Measurements from ENCODE around the gene AZIN2. TPM values are rescaled to one million over a fixed set of nuclear protein-coding genes. Genes with fewer than 3 reads are reported as not detected.

AZIN2 gene
- total RNA-seq, 1 experiment from 2014 or later = 3.6 TPM

- Mint-ChIP-seq H3K9me3 (ENCODE audit: low read depth, unreplicated experiment) (no peaks in the 10 kb centered on the region), H3K4me3 (ENCODE audit: low read depth, unreplicated experiment) (no peak overlapping the region), H3K36me3 (ENCODE audit: insufficient read depth, unreplicated experiment) (peaks cover 7% of the 10 kb centered on the region), H3K27ac (ENCODE audit: unreplicated experiment) (no peak overlapping the region), H3K4me1 (ENCODE audit: low read depth, unreplicated experiment) (no peaks in the 10 kb centered on the region), H3K27me3 (ENCODE audit: unreplicated experiment) (peaks cover 8% of the 10 kb centered on the region)
- CTCF ChIA-PET = no interaction called here
- no TSS peak for BruUV-seq (replicated peaks)
- intact Hi-C loops (cut with micrococcal nuclease; ENCODE audit: unreplicated experiment) = no loop called here
- no peak for DNase-seq
- no peak for TF ChIP-seq CTCF (IDR thresholded peaks at IDR 0.05; ENCODE audit: unreplicated experiment)
Observed at GRCh38 chr1:33093004-33093403, 12.1 kb downstream of the AZIN2 start.

GRCh38 chr1:33094486-33094885 lies 13.5 kb downstream of the AZIN2 start:
- TF ChIP-seq CTCF (IDR thresholded peaks at IDR 0.05; ENCODE audit: unreplicated experiment) = no peak
- Mint-ChIP-seq H3K27ac (ENCODE audit: unreplicated experiment) (no peak overlapping the region), H3K4me3 (ENCODE audit: low read depth, unreplicated experiment) (no peak overlapping the region), H3K4me1 (ENCODE audit: low read depth, unreplicated experiment) (peaks cover 12% of the 10 kb centered on the region), H3K36me3 (ENCODE audit: insufficient read depth, unreplicated experiment) (peaks cover 12% of the 10 kb centered on the region), H3K9me3 (ENCODE audit: low read depth, unreplicated experiment) (no peaks in the 10 kb centered on the region), H3K27me3 (ENCODE audit: unreplicated experiment) (peaks cover 8% of the 10 kb centered on the region)
- BruUV-seq (replicated peaks) = no TSS peak
- DNase-seq = no peak
- CTCF ChIA-PET = no interaction called here
- intact Hi-C loops (cut with micrococcal nuclease; ENCODE audit: unreplicated experiment) = no loop called here

GRCh38 chr1:33094971-33095604 lies 14.1 kb downstream of the AZIN2 start:
- intact Hi-C loops (cut with micrococcal nuclease; ENCODE audit: unreplicated experiment) = loop anchor here (5.0 kb wide), 1 partner anchor 377 kb away; the partner anchor contains the start of gene ZSCAN20
- Mint-ChIP-seq H3K4me1 (ENCODE audit: low read depth, unreplicated experiment) (peaks cover 17% of the 10 kb centered on the region), H3K27ac (ENCODE audit: unreplicated experiment) (no peak overlapping the region), H3K27me3 (ENCODE audit: unreplicated experiment) (peaks cover 8% of the 10 kb centered on the region), H3K4me3 (ENCODE audit: low read depth, unreplicated experiment) (no peak overlapping the region), H3K9me3 (ENCODE audit: low read depth, unreplicated experiment) (no peaks in the 10 kb centered on the region), H3K36me3 (ENCODE audit: insufficient read depth, unreplicated experiment) (peaks cover 12% of the 10 kb centered on the region)
- peak; percentile 76 for DNase-seq
- no TSS peak for BruUV-seq (replicated peaks)
- CTCF ChIA-PET = interaction anchor here (1.0 to 1.1 kb wide), 2 partner anchors 114 to 376 kb away, joined by 3 read pairs; no protein-coding TSS in a partner anchor
- peak; percentile 90 for TF ChIP-seq CTCF (IDR thresholded peaks at IDR 0.05; ENCODE audit: unreplicated experiment)

DNA sequence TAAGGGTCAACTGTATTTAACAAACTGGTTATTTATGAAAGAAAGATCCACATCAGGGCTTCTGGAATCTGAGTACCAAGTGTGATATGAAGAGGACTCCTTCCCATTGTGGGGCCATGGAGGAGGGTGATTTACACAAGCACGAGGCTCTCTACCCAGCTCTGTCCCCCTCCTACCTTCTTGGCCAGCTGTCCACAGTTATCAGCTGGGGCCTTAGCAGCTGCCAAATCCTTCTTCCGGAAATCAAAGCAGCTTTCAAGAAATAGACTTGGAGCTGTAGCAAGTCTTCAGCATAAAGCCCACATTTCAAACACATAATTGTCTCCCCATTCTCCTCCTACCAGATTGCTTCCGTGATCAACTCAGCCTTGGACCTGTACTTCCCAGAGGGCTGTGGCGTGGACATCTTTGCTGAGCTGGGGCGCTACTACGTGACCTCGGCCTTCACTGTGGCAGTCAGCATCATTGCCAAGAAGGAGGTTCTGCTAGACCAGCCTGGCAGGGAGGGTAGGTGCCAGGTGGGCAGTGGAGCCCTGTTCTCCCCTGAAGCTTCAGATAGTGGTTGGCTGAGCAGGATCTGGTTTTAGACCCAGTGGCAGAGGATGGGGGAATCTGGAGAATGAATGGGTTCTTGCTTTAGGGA lies 15.5 kb downstream of the AZIN2 start:
- BruUV-seq (replicated peaks) = no TSS peak
- CTCF ChIA-PET = interaction anchor here (1.1 kb wide), 1 partner anchor 115 kb away, joined by 3 read pairs; no protein-coding TSS in a partner anchor
- intact Hi-C loops (cut with micrococcal nuclease; ENCODE audit: unreplicated experiment) = loop anchor here (5.0 kb wide), 1 partner anchor 376 kb away; the partner anchor contains the start of gene ZSCAN20
- H3K9me3 Mint-ChIP-seq (ENCODE audit: low read depth, unreplicated experiment) = no peaks in the 10 kb centered on the region
- H3K27me3 Mint-ChIP-seq (ENCODE audit: unreplicated experiment) = peaks cover 8% of the 10 kb centered on the region
- no peak overlapping the region for H3K4me3 Mint-ChIP-seq (ENCODE audit: low read depth, unreplicated experiment)
- H3K27ac Mint-ChIP-seq (ENCODE audit: unreplicated experiment) = peak overlapping the region; percentile 27
- H3K36me3 Mint-ChIP-seq (ENCODE audit: insufficient read depth, unreplicated experiment) = peaks cover 12% of the 10 kb centered on the region
- no peak for DNase-seq
- H3K4me1 Mint-ChIP-seq (ENCODE audit: low read depth, unreplicated experiment) = peaks cover 17% of the 10 kb centered on the region
- no peak for TF ChIP-seq CTCF (IDR thresholded peaks at IDR 0.05; ENCODE audit: unreplicated experiment)
